Measurements from ENCODE around the gene TINAGL1. TPM values are rescaled to one million over a fixed set of nuclear protein-coding genes. Genes with fewer than 3 reads are reported as not detected.

Gene TINAGL1
- total and polyA plus RNA-seq, 2 experiments from 2014 or later = 9.1 to 10.3 TPM

DNA sequence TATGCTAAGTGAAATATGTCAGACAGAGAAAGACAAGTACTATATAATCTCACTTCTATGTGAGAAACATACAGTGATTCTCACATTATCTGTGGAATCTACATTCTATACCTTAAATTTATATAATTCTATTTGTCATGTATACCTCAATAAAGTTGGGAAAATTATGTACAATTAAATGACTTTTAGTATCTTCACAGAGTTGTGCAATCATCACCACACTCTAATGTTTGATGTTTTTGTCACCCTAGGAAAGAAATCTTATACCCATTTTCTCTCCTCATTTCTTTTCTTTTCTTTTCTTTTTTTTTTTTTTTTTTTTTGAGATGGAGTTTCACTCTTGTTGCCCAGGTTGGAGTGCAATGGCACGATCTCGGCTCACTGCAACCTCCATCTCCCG lies 37.0 kb upstream of the TINAGL1 start:
- no peak for DNase-seq (ENCODE audit: low read depth in 1 of 2, low spot score in 1 of 2)
- no peaks in the 10 kb centered on the region for H3K9me3 ChIP-seq (ENCODE audit: low read depth)
- H3K27me3 ChIP-seq = no peaks in the 10 kb centered on the region
- H3K4me3 ChIP-seq = no peak overlapping the region
- H3K36me3 ChIP-seq = no peaks in the 10 kb centered on the region
- H3K4me1 ChIP-seq (ENCODE audit: low read depth) = no peaks in the 10 kb centered on the region
- no peak for TF ChIP-seq CTCF (IDR thresholded peaks at IDR 0.05; ENCODE audit: low read depth, low read length)
- H3K27ac ChIP-seq = no peak overlapping the region

GRCh38 chr1:31541194-31541593 lies 35.1 kb upstream of the TINAGL1 start:
- peak in 1 of 2 donors; percentile 5 for DNase-seq (ENCODE audit: low read depth in 1 of 2, low spot score in 1 of 2)

DNA sequence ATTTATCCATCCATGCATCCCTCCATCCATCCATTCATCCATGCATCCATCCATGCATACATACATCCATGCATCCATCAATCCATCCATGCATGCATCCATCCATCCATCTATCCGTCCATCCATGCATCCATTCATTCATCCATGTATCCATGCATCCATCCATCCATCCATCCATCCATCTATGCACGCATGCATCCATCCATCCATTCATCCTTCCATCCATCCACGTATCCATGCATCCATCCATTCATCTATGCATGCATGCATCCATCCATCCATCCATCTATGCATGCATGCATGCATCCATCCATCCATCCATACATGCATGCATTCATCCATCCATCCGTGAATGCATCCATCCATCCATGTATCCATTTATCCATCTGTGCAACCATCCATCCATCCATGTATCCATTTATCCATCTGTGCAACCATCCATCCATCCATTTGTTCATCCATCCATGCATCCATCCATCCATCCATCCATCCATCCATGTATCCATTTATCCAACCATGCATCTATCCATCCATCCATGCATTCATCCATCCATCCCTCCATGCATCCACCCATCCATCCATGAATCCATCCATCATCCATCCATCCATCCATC lies 30.3 kb upstream of the TINAGL1 start:
- H3K4me1 ChIP-seq (ENCODE audit: low read depth) = no peaks in the 10 kb centered on the region
- no peaks in the 10 kb centered on the region for H3K9me3 ChIP-seq (ENCODE audit: low read depth)
- TF ChIP-seq CTCF (IDR thresholded peaks at IDR 0.05; ENCODE audit: low read depth, low read length) = no peak
- no peak overlapping the region for H3K4me3 ChIP-seq
- no peak overlapping the region for H3K27ac ChIP-seq
- DNase-seq (ENCODE audit: low read depth in 1 of 2, low spot score in 1 of 2) = no peak
- no peaks in the 10 kb centered on the region for H3K36me3 ChIP-seq
- H3K27me3 ChIP-seq = no peaks in the 10 kb centered on the region

More at GRCh38 chr1:31541194-31541593, 35.1 kb upstream of the TINAGL1 start:
- no peak overlapping the region for H3K27ac ChIP-seq
- H3K27me3 ChIP-seq = no peaks in the 10 kb centered on the region
- TF ChIP-seq CTCF (IDR thresholded peaks at IDR 0.05; ENCODE audit: low read depth, low read length) = no peak
- no peaks in the 10 kb centered on the region for H3K9me3 ChIP-seq (ENCODE audit: low read depth)
- no peaks in the 10 kb centered on the region for H3K36me3 ChIP-seq
- H3K4me3 ChIP-seq = no peak overlapping the region
- no peaks in the 10 kb centered on the region for H3K4me1 ChIP-seq (ENCODE audit: low read depth)

- no peak for DNase-seq (ENCODE audit: low read depth in 1 of 2, low spot score in 1 of 2)
- no peaks in the 10 kb centered on the region for H3K4me1 ChIP-seq (ENCODE audit: low read depth)
- H3K36me3 ChIP-seq = no peaks in the 10 kb centered on the region
- H3K4me3 ChIP-seq = no peak overlapping the region
- no peak overlapping the region for H3K27ac ChIP-seq
- TF ChIP-seq CTCF (IDR thresholded peaks at IDR 0.05; ENCODE audit: low read depth, low read length) = no peak
- no peaks in the 10 kb centered on the region for H3K27me3 ChIP-seq
- H3K9me3 ChIP-seq (ENCODE audit: low read depth) = no peaks in the 10 kb centered on the region
These were observed 27.8 kb upstream of the TINAGL1 start for GRCh38 chr1:31548534-31548906.

DNA sequence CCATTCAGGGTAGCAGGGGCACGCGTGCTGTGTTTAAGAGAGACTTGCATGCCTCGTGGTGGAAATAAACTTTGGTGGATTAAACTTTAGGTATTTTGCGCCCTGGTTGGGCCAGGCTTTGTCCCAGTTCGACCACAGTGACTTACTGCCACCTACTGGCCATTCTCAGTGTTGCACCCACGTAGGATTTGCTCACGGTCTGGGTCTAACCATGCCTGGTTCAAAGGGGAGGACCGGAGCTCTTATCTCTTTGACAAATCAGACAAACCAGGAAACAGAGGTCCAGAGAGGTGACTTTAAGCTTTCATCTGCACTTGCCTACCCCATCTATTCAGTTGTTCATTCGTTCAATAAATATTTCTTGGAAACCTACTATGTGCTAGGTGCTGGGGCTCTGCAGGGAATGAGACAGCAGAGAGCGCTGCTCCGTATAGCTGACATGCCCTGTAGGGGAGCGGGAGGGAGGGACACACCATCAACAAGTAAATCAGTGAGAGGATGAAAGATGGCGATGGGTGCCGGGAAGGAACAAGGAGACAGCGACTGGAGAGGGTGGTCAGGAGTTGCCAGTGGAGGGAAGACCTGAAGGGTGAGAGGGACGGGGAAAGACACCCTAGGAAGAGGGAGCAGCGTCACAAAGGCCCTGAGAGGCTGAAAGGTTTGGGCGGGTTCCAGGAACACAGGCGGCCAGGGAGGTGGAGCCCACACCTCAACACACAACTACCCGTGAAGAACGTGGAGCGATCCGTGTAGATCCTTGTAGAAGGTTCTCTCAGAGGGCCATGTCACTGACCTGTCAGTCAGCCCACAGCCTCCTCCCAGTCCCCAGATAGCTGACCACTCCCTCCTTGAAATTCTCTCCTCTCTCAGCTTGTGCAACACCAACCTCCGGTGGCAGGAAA lies 27.2 kb upstream of the TINAGL1 start:
- no peak overlapping the region for H3K27ac ChIP-seq
- peak; percentile 91 for TF ChIP-seq CTCF (IDR thresholded peaks at IDR 0.05; ENCODE audit: low read depth, low read length)
- H3K9me3 ChIP-seq (ENCODE audit: low read depth) = no peaks in the 10 kb centered on the region
- no peak overlapping the region for H3K4me3 ChIP-seq
- DNase-seq (ENCODE audit: low read depth in 1 of 2, low spot score in 1 of 2) = peak; percentile 81 to 92
- no peaks in the 10 kb centered on the region for H3K36me3 ChIP-seq
- no peaks in the 10 kb centered on the region for H3K4me1 ChIP-seq (ENCODE audit: low read depth)
- no peaks in the 10 kb centered on the region for H3K27me3 ChIP-seq
